IMR-90 (cell line): ENCODE measurements around the gene PRPS1. TPM values are rescaled to one million over a fixed set of nuclear protein-coding genes. Genes with fewer than 3 reads are reported as not detected.

Source experiments
- ATAC-seq: fragments of 200-7000 bp; cut with Tn5 transposase; 2 replicates; pipeline ENCODE4 v1.9.1; 2020; ENCODE audit warnings: low read depth, mild to moderate bottlenecking, moderate library complexity
- BruUV-seq: library from RNA; stranded (reverse); fragments of 400-500 nt; replicated peaks from 2 replicates; lab custom pipeline; 2021; lab: Mats Ljungman, UMichigan
- CTCF ChIA-PET: fragments of 300-600 bp; formaldehyde crosslinking; extraction: SDS; loops from one replicate; lab custom pipeline; 2021; ENCODE audit warnings: antibody characterized with exemption; lab: Yijun Ruan, JAX
- POLR2A ChIA-PET: fragments of 300-600 bp; sonication (Branson Sonifier 250); formaldehyde crosslinking; loops from one replicate; lab custom pipeline; 2022; ENCODE audit warnings: antibody characterized with exemption; ENCODE audit not compliant: unreplicated experiment; lab: Charles Lee
- DNase-seq: peaks from one replicate; pipeline ENCODE4 v3.0.0; 2013
- H2AFZ ChIP-seq: replicated peaks from 2 replicates; pipeline ENCODE3; 2013; ENCODE audit warnings: low read length, mild to moderate bottlenecking; ENCODE audit not compliant: poor library complexity
- H2AK5ac ChIP-seq: 2 replicates; pipeline ENCODE4 v1.6.1; 2013; ENCODE audit warnings: low read depth, low read length, inconsistent platforms
- H2AK9ac ChIP-seq: replicated peaks from 2 replicates; pipeline ENCODE3; 2013; ENCODE audit warnings: mild to moderate bottlenecking, low read depth, low read length, moderate library complexity; ENCODE audit not compliant: poor library complexity
- H2BK120ac ChIP-seq: 2 replicates; pipeline ENCODE4 v1.6.1; 2013; ENCODE audit warnings: low read depth, low read length, inconsistent platforms
- H2BK15ac ChIP-seq: 3 replicates; pipeline ENCODE4 v1.6.1; 2013; ENCODE audit warnings: low read depth, low read length, inconsistent platforms
- H2BK20ac ChIP-seq: 2 replicates; pipeline ENCODE4 v1.6.1; 2013; ENCODE audit warnings: low read depth, mild to moderate bottlenecking, inconsistent platforms, low read length, moderate library complexity
- H2BK5ac ChIP-seq: 2 replicates; pipeline ENCODE4 v1.6.1; 2013; ENCODE audit warnings: mild to moderate bottlenecking, low read depth, low read length, inconsistent platforms; ENCODE audit not compliant: poor library complexity, severe bottlenecking
- H3K14ac ChIP-seq: replicated peaks from 2 replicates; pipeline ENCODE4 v1.6.1; 2013; ENCODE audit warnings: low read depth, low read length, inconsistent platforms
- H3K18ac ChIP-seq: 2 replicates; pipeline ENCODE4 v1.6.1; 2013; ENCODE audit warnings: low read depth, low read length, control low read depth
- H3K23ac ChIP-seq: 2 replicates; pipeline ENCODE4 v1.6.1; 2013; ENCODE audit warnings: low read depth, low read length, inconsistent platforms
- H3K27ac ChIP-seq: 2 replicates; pipeline ENCODE4 v1.5.1; 2013; ENCODE audit warnings: mild to moderate bottlenecking, control low read depth, low read length; ENCODE audit not compliant: insufficient read depth
- H3K27me3 ChIP-seq: 2 replicates; pipeline ENCODE4 v1.6.1; 2013; ENCODE audit warnings: low read length; ENCODE audit not compliant: control insufficient read depth, insufficient read depth
- H3K36me3 ChIP-seq: 2 replicates; pipeline ENCODE4 v1.6.1; 2013; ENCODE audit warnings: low read length, mixed read lengths; ENCODE audit not compliant: control insufficient read depth, insufficient read depth
- H3K4ac ChIP-seq: 2 replicates; pipeline ENCODE4 v1.6.1; 2013; ENCODE audit warnings: low read depth, low read length, inconsistent platforms
- H3K4me1 ChIP-seq: 2 replicates; pipeline ENCODE4 v1.6.1; 2013; ENCODE audit warnings: low read length, mixed read lengths; ENCODE audit not compliant: control insufficient read depth, insufficient read depth
- H3K4me2 ChIP-seq: 2 replicates; pipeline ENCODE4 v1.6.1; 2013; ENCODE audit warnings: low read depth, mild to moderate bottlenecking, control low read depth, low read length, moderate library complexity
- H3K4me3 ChIP-seq: 2 replicates; pipeline ENCODE4 v1.5.1; 2013; ENCODE audit warnings: low read depth, mild to moderate bottlenecking, control low read depth, low read length, moderate library complexity; ENCODE audit not compliant: insufficient read depth
- H3K56ac ChIP-seq: 2 replicates; pipeline ENCODE4 v1.6.1; 2013; ENCODE audit warnings: low read length, inconsistent platforms; ENCODE audit not compliant: insufficient read depth; ENCODE audit errors: extremely low read depth
- H3K79me1 ChIP-seq, 2 experiments: 2 replicates each; pipeline ENCODE4 v1.6.1; 2013; ENCODE audit warnings: low read length in 2 of 2, inconsistent platforms in 1 of 2, low read depth in 1 of 2
- H3K9ac ChIP-seq: 2 replicates; pipeline ENCODE4 v1.6.1; 2013; ENCODE audit warnings: low read depth, low read length, control low read depth
- H3K9me1 ChIP-seq: 2 replicates; pipeline ENCODE4 v1.6.1; 2013; ENCODE audit warnings: low read length, inconsistent platforms; ENCODE audit not compliant: insufficient read depth
- H3K9me3 ChIP-seq: 2 replicates; pipeline ENCODE4 v1.6.1; 2013; ENCODE audit warnings: low read length; ENCODE audit not compliant: control insufficient read depth, insufficient read depth
- H4K20me1 ChIP-seq: 2 replicates; pipeline ENCODE4 v1.6.1; 2013; ENCODE audit warnings: low read length, inconsistent platforms; ENCODE audit not compliant: insufficient read depth
- H4K5ac ChIP-seq: 2 replicates; pipeline ENCODE4 v1.6.1; 2013; ENCODE audit warnings: mild to moderate bottlenecking, low read depth, low read length, control low read depth
- H4K8ac ChIP-seq, 2 experiments: 2 replicates each; pipeline ENCODE4 v1.6.1; 2013; ENCODE audit warnings: low read depth in 2 of 2, low read length in 2 of 2, control low read depth in 1 of 2, inconsistent platforms in 1 of 2
- H4K91ac ChIP-seq: 2 replicates; pipeline ENCODE4 v1.6.1; 2013; ENCODE audit warnings: low read depth, low read length, inconsistent platforms; ENCODE audit not compliant: insufficient read depth
- BHLHE40 ChIP-seq: fragments of 150-350 bp; IDR thresholded peaks from 2 replicates; pipeline ENCODE4 v1.6.1; 2016; ENCODE audit warnings: mild to moderate bottlenecking, low read depth, low read length
- CEBPB ChIP-seq: IDR thresholded peaks from 2 replicates; pipeline ENCODE4 v1.6.1; 2012; ENCODE audit warnings: low read depth, low read length, improper control_type of control experiment
- CHD1 ChIP-seq: IDR thresholded peaks from 2 replicates; pipeline ENCODE4 v1.6.1; 2012; ENCODE audit warnings: low read depth, low read length, improper control_type of control experiment
- CTCF ChIP-seq: conservative IDR thresholded peaks from 2 replicates; pipeline ENCODE4 v1.5.1; 2012; ENCODE audit warnings: mild to moderate bottlenecking, low read depth, low read length, improper control_type of control experiment
- ELK1 ChIP-seq: fragments of 150-350 bp; IDR thresholded peaks from 2 replicates; pipeline ENCODE4 v1.6.1; 2016; ENCODE audit warnings: low read depth, mild to moderate bottlenecking, low read length, moderate library complexity, borderline replicate concordance
- FOS ChIP-seq: fragments of 150-350 bp; IDR thresholded peaks from 2 replicates; pipeline ENCODE4 v1.6.1; 2016; ENCODE audit warnings: low read depth, low read length
- MAFK ChIP-seq: IDR thresholded peaks from 2 replicates; pipeline ENCODE4 v1.6.1; 2012; ENCODE audit warnings: low read depth, low read length, improper control_type of control experiment
- MAZ ChIP-seq: IDR thresholded peaks from 2 replicates; pipeline ENCODE4 v1.6.1; 2012; ENCODE audit warnings: low read depth, mild to moderate bottlenecking, low read length, improper control_type of control experiment, moderate library complexity, borderline replicate concordance
- MXI1 ChIP-seq: IDR thresholded peaks from 2 replicates; pipeline ENCODE4 v1.6.1; 2012; ENCODE audit warnings: low read depth, mild to moderate bottlenecking, low read length, moderate library complexity, borderline replicate concordance
- NFE2L2 ChIP-seq: fragments of 150-350 bp; IDR thresholded peaks from 2 replicates; pipeline ENCODE4 v1.6.1; 2016; ENCODE audit warnings: low read depth, mild to moderate bottlenecking, low read length
- POLR2A ChIP-seq: IDR thresholded peaks from 2 replicates; pipeline ENCODE4 v1.6.1; 2012; ENCODE audit warnings: mild to moderate bottlenecking, low read depth, low read length
- RAD21 ChIP-seq: IDR thresholded peaks from 2 replicates; pipeline ENCODE4 v1.6.1; 2012; ENCODE audit warnings: low read length, improper control_type of control experiment
- RCOR1 ChIP-seq: IDR thresholded peaks from 2 replicates; pipeline ENCODE4 v1.6.1; 2012; ENCODE audit warnings: mild to moderate bottlenecking, low read length, improper control_type of control experiment; ENCODE audit not compliant: insufficient replicate concordance
- RFX5 ChIP-seq: IDR thresholded peaks from 2 replicates; pipeline ENCODE4 v1.8.0; 2012; ENCODE audit warnings: low read depth, mild to moderate bottlenecking, low read length, moderate library complexity
- SMC3 ChIP-seq: fragments of 150-350 bp; IDR thresholded peaks from 2 replicates; pipeline ENCODE4 v1.6.1; 2016; ENCODE audit warnings: low read depth, mild to moderate bottlenecking, antibody characterized with exemption, low read length, moderate library complexity
- USF2 ChIP-seq: fragments of 150-350 bp; IDR thresholded peaks from 2 replicates; pipeline ENCODE4 v1.6.1; 2017; ENCODE audit warnings: mild to moderate bottlenecking, antibody characterized with exemption, low read length, low read depth
- WGBS, 2 experiments: methylation state at CpG; one replicate each; pipeline versions ENCODE4 v1.1.5 to v1.1.7; 2013; ENCODE audit warnings: missing lambda C conversion rate in 2 of 2; ENCODE audit not compliant: insufficient read length in 1 of 2; ENCODE audit errors: extremely low coverage in 2 of 2; 5-methylcytosine and 5-hydroxymethylcytosine counted together
- dilution Hi-C: fragments of 300-500 bp; cut with HindIII; formaldehyde crosslinking; loops from one replicate; pipeline ENCODE4 v1.14.3; 2018; ENCODE audit warnings: low sequenced_read_pairs; ENCODE audit not compliant: unreplicated experiment
- in situ Hi-C: fragments of 300-500 bp; cut with MboI; formaldehyde crosslinking; loops from 3 replicates; pipeline ENCODE4 v1.14.3; 2019; ENCODE audit warnings: low sequenced_read_pairs, inconsistent platforms, mixed read lengths
- intact Hi-C: fragments of 100-400 bp; cut with micrococcal nuclease; formaldehyde crosslinking; loops from 2 replicates; pipeline ENCODE4 v1.10.0; 2022
- polyA plus RNA-seq, 3 experiments: library from polyadenylated mRNA; depleted of rRNA; stranded (reverse); fragments of >200 nt; gene quantifications; 2 replicates each; pipeline ENCODE4 v1.2.3, GENCODE V29; 2012; ENCODE audit warnings: low replicate concordance in 1 of 3
- total RNA-seq: library from RNA; depleted of rRNA; stranded (reverse); fragments of >200 nt; gene quantifications from 2 replicates; pipeline ENCODE4 v1.2.3, GENCODE V29; 2012

The PRPS1 gene
- total and polyA plus RNA-seq, 2 of the 4 experiments (the other 2 are of a cell fraction) = 118 to 137 TPM

- WGBS, 2 experiments = no CpG with 5 or more reads among the region's 5 CpGs
- no peak overlapping the region for H3K56ac ChIP-seq
Observed at GRCh38 chrX:107684956-107685385, 56.7 kb downstream of the PRPS1 start.

More at GRCh38 chrX:107684956-107685385, 56.7 kb downstream of the PRPS1 start:
- CTCF ChIA-PET = no interaction called here
- TF ChIP-seq MAZ (no peak), POLR2A (no peak), RAD21 (no peak), MAFK (no peak), FOS (no peak), CHD1 (no peak), SMC3 (no peak), BHLHE40 (no peak), USF2 (no peak), ELK1 (no peak), NFE2L2 (no peak), CEBPB (no peak), CTCF (no peak), MXI1 (no peak), RCOR1 (no peak), RFX5 (no peak)
- Histone ChIP-seq H3K4me1 (no peaks in the 10 kb centered on the region), H3K27me3 (peaks cover 30% of the 10 kb centered on the region), H4K20me1 (no peaks in the 10 kb centered on the region), H3K79me1 (no peaks in the 10 kb centered on the region), H4K91ac (no peak overlapping the region), H3K4me3 (no peak overlapping the region), H3K18ac (no peak overlapping the region), H3K14ac (no peak overlapping the region), H2BK120ac (no peak overlapping the region), H3K27ac (no peak overlapping the region), H2BK20ac (no peak overlapping the region), H2AK9ac (no peak overlapping the region), H2AFZ (no peak overlapping the region), H4K5ac (no peak overlapping the region), H3K36me3 (no peaks in the 10 kb centered on the region), H2BK15ac (no peak overlapping the region), H2AK5ac (no peak overlapping the region), H3K4me2 (no peak overlapping the region), H3K9ac (no peak overlapping the region), H3K9me1 (no peaks in the 10 kb centered on the region), H3K9me3 (no peaks in the 10 kb centered on the region), H3K23ac (no peak overlapping the region), H2BK5ac (no peak overlapping the region), H4K8ac (no peak overlapping the region), H3K4ac (no peak overlapping the region)
- no peak for DNase-seq
- no TSS peak for BruUV-seq
- intact Hi-C loops = no loop called here
- in situ Hi-C loops = no loop called here
- POLR2A ChIA-PET = no interaction called here
- ATAC-seq = no peak
- dilution Hi-C loops = no loop called here
